Measurements from ENCODE around the gene RAB11FIP3. TPM values are rescaled to one million over a fixed set of nuclear protein-coding genes. Genes with fewer than 3 reads are reported as not detected.

The RAB11FIP3 gene
- total RNA-seq, 1 donor from 2014 or later = 6.3 TPM

DNA sequence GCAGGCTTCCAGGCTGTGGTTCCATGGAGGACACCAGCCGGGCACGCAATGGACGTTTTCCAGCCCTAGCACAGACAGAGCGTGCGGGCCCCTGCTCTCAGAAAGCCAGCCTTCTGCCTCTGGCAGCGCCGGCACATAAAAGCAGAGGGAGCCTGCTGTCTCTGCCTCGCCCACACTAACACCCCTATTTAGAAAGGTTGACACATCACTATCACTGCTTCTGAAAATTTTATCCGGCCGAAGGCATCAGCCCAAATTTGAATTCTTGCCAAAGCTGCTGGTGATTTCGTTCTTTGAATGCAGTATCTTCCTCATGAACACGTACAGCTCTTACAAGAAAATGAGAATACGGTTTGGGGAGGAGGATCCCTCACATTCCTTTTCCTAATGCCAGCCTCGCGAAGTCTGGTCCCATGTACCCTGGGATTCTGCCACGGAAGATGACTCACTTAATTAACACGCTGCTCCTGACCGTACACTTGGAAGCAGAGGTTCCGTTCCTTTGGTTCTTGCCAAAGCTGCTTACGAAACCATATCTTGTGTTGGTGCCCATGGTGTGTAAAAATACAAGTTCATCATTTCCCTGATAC is 1.3 kb upstream of the RAB11FIP3 start:
- ATAC-seq = peak; percentile 77

DNA sequence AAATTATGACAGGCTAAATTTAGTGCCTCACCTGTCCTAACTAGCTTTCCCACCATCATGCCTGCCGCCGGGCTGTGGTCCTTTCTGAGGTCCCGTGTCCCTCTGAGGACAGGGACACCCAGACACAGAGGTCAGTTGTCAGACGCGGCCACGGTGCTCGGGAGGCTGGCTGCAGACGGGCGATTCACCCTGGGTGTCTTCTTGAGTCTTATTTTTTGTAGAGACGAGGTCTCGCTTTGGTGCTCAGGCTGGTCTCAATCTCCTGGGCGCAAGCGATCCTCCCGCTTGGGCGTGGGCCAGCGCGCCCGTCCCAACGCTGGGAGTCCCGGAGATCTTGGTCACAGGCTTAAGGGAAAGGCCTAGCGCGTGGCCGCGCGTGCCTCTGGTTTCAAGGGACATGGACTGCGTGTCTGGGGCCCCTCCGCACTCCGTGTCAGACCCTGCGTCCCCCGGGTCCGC is 797 bp upstream of the RAB11FIP3 start:
- peak; percentile 40 for ATAC-seq

DNA sequence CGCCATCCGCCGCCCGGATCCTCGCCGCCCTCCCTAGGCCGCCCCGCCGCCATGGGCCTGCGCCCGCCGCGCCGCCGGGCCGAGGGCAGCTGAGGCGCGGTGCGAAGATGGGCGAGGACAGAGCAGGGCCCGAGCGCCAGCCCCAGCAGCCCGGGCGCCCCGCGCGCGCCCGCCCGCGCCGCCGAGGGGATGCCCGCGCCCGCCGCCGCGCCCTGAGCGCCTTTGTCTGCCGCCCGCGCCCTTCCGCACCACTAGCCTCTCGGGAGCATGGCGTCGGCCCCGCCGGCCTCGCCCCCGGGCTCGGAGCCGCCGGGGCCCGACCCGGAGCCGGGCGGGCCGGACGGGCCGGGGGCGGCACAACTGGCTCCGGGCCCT is 278 bp downstream of the RAB11FIP3 start:
- peak; percentile 20 for ATAC-seq

DNA sequence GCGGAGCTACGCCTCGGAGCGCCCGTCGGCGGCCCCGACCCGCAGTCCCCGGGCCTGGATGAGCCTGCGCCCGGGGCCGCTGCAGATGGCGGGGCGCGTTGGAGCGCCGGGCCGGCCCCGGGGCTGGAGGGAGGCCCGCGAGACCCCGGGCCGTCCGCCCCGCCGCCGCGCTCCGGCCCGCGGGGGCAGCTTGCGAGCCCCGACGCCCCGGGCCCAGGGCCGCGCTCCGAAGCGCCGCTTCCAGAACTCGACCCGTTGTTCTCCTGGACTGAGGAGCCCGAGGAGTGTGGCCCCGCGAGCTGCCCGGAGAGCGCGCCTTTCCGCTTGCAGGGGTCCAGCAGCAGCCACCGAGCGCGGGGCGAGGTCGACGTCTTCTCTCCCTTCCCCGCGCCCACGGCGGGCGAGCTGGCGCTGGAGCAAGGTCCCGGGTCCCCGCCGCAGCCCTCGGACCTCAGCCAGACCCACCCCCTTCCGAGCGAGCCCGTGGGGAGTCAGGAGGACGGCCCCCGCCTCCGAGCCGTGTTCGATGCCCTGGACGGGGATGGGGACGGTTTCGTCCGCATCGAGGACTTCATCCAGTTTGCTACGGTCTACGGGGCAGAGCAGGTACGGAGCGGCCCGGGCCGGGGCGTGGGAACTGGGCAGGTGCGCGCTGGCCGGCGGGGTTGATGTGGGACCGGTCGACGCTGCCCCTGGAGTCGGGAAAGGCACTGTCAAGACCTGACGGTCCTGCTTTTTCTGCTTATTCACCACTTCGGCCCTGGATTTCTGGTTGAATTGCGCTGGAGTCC is 861 bp downstream of the RAB11FIP3 start:
- ATAC-seq = no peak

DNA sequence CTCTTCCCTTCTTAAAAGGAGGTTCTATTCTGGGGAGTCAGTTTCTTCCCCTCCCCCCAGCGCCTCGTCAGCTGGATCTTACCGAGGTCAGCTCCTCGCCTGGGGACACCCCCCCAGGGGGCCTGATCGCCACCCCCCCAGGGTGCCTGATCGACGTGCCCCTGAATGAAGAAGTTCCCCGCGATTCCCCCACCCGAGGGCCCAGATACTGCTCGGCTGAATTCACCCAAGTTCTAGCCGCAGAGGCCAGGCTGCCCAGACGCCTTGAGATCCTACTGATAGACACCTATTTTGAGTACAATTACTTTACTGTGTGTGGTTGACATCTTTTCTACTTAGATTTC is 1.4 kb downstream of the RAB11FIP3 start:
- no peak for ATAC-seq

DNA sequence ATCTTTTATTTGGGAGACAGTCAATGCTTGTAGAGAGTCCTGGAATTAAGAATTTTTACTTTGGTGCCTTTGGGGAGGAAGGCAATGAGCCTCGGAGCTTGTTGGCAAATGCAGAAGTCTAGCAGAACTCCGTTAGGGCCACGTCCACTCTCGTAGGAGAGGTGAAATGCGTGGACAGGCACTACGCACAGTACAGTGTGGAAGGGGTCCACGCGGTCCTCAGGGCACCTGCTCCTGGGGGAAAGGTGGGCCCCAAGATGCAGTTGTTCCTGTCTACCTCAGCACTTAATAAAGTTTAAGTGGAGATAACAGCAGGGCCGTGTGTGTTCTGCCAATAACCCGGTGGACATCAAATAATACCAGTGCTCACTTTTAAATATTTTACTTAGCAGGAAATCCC is 1.8 kb downstream of the RAB11FIP3 start:
- ATAC-seq = no peak

DNA sequence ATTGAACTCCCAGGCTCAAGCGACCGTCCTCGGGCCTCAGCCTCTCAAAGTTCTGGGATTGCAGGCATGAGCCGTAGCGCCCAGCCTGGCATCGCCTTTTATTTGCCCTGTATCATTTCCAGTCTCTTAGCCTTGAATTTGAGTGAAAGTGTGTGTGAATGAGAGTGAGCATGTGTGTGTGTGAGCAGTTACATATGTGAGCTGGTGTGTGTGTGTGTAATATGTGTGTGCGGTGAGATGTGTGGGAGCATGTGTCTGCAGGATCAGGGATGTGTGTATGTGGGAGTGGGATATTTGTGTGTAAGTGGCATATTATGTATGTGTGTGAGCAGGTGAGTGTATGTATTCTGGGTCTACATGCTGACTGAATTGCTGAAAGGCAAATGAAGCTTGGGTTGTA is 5.5 kb downstream of the RAB11FIP3 start:
- ATAC-seq = no peak

DNA sequence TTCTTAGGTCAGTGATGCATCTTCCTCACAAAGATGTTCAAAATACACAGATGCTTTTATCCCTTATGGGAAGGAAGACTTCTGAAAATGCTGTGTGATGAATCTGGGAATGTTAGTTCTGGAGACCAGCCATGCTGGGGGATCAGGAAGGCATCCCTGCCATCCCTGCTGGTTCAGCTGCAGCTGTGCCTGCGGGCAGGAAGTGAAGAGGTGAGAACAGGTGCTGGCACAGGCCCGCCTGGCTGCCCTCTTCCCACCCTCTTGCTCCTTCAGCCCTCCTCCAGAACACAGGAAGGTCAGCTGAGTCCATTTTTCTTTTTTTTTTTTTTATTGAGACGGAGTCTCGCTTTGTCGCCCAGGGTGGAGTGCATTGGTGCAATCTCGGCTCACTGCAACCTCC is 15.2 kb downstream of the RAB11FIP3 start:
- ATAC-seq = no peak

DNA sequence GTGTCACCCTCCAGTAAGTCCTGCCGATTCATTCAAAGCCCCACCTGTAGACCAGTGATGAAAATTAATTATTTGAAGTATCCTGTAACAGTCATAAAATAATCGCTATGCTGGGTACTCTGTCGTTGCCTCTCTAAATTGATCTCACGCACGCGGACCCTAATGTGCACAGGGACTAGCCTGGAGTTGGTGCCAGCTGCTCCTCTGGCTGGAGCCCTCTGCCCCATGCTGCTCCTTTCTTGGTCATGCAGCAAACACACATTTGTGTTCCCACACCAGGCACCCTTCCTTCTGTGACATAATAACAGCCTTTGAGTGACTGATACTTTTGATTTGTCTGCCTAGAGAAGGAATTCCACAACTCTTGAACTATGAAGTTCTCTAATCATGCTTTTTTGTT is 16.0 kb downstream of the RAB11FIP3 start:
- ATAC-seq = no peak

DNA sequence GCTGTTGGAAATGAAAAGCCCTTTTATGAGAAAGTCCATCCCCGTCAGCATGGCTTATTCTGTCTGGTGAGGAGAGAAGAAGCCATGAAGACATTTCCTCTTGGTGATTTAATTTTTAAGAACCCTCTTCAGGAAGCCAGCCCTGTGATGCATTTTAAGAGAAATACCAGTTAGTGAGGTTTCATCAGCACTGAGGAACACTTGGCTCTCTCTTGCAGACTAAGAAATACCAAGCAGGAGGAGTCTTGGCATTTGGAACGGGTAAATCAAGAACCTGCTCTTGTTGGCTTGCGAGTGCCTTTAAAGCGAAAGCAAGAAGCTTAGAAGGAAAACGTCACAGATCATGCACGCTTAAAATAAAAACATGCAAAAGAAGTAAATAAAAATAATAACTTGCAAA is 17.5 kb downstream of the RAB11FIP3 start:
- ATAC-seq = no peak

DNA sequence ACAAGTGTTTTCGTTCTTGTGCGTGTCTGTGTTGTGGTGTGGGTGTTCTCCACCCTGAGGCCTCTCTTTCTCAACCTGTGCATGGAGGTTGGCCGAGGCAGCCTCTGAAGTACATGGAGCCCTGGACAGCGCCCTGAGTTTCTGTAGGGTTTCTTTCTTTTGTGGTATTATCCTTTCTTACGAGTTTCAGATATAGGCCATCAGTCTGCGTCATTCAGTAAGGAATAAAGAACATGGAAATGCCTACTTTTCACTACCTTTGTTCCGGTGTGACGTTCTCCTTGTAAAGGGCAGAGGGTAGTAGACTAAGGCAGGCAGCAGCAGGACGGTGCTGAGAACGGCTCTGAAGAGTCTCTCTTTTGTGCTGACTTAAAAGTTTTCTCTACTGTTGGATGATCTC is 18.6 kb downstream of the RAB11FIP3 start:
- no peak for ATAC-seq

DNA sequence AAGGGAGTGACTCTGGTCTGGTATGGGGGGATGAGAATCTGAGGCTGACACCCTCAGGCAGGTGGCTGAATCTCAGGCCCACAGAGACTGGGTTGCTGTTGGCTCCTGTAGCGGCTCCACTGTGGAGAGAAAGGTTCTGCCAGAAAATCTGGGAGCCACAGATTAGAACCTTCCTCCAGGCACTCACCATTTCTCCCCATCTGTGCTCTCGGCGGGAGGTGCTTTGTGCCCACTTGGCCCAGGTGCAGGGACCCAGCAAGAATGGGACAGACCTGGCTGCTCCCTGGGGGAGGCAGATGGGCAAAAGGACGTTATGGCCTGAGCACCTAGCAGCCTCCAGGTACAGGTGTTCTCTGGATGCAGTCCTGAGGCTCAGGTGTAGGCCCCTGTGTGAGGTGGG is 20.1 kb downstream of the RAB11FIP3 start:
- ATAC-seq = no peak

DNA sequence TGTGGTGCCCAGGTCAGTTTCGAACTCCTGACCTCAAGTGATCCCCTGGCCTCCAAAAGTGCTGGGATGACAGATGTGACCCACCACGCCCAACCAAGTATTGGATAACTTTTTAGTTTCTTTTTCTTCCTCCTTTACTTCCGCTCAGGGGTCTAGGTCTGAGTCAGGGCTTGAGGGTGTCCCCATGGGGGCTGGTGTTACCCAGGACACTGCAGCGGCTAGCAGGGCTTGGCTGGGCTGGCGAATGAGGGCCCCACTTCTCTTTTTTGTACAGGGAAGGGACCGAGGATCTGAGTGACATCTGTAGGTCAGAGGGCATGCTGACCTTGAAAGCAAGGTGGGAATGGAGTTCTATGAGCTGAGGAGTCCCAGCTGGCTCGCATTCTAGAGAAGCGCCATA is 24.9 kb downstream of the RAB11FIP3 start:
- no peak for ATAC-seq

DNA sequence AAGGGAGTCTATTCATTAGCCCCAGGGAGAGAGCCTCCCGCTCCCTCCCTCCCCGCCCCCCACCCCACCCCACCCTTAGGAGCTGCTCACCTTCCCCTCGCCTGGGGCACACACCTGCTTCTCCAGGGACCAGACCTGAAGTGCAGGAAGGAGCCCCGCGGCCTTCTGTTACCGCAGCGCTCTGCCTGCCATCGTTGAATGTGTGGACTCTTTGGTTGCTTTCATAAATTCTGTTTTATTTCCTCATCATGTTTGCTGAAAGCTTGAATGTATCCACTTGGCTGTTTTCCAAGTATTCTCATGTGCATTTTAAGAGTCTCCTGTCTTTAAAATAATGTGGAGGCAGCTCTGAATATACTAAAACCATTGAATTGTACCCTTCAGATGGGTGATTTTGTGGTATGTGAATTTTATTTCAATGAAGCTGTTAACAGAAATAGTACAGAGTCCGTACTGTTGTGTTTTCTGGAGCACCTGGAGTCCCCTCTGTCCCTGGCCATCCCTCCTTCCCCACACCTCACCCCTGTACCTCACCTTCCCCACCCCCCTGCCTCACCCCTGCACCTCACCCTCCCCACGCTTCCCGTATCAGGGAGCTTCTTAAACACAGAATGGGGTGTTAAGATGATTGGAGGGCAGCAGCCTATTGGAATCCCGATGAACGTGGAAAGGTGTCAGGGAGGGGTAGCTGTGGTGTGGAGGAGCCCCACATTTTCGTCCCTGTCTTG is 25.5 kb downstream of the RAB11FIP3 start:
- ATAC-seq = no peak

DNA sequence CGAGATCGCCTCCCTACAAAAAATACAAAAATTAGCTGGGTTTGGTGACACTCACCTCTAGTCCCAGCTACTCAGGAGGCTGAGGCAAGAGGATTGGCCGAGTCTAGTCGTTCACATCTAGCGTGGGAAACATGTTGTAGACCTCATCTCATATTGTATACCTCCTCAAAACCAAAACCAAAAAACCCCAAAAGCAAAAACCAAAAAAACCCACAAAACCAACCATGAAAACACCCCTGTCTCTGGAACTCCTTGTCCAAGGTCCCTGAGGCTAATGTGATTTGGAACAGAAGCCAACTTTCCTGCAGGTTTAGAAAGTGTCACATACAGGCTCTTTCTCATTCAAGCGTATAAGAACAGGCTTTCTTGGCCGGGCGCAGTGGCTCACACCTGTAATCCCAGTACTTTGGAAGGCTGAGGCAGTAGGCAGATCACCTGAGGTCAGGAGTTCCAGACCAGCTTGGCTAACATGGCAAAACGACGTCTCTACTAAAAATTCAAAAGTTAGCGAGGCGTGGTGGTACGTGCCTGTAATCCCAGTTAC is 29.0 kb downstream of the RAB11FIP3 start:
- peak; percentile 38 for ATAC-seq

DNA sequence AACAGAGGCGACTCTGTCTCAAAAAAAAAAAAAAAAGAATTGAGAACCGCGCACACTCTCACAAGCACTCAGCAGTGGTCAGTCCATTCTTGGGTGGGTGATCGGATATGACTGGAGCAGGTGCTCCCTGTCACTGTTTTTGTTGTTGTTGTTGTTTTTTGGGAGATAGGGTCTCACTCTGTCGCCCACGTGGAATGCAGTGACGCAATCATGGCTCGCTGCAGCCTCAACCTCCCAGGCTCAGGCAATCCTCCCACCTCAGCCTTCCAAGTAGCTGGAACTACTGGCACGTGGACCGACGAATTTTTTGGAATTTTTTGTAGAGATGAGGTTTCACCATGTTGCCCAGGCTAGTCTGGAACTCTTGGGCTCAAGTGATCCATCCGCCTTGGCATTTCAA is 30.0 kb downstream of the RAB11FIP3 start:
- no peak for ATAC-seq

DNA sequence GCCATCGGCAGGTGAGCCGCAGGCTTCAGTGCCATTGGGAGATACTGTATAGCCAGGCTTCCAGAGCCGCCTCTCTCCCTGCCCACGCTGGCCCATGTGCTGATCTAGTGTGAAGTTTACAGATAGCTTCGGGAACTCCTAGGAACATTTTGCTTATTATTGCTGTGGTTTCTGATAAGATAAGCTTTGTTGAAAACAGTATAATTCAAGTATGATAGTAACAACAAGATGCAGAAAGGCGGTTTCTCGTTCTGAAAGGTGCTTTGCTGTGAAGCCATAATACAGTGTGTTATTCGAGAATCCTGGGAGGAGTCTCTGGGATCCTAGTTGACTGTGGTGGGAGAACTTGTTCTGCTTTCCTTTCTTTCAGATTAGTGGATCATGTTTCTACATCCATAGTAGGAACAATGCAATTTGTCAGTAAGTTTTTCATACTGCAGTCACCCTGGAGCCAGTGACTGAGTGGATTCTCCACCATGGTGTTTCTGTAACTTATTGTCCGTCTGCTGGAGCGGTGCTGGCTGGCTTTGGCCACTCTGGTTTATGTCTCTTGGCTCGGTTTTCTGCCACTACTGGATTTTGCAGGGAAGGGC is 31.5 kb downstream of the RAB11FIP3 start:
- no peak for ATAC-seq

DNA sequence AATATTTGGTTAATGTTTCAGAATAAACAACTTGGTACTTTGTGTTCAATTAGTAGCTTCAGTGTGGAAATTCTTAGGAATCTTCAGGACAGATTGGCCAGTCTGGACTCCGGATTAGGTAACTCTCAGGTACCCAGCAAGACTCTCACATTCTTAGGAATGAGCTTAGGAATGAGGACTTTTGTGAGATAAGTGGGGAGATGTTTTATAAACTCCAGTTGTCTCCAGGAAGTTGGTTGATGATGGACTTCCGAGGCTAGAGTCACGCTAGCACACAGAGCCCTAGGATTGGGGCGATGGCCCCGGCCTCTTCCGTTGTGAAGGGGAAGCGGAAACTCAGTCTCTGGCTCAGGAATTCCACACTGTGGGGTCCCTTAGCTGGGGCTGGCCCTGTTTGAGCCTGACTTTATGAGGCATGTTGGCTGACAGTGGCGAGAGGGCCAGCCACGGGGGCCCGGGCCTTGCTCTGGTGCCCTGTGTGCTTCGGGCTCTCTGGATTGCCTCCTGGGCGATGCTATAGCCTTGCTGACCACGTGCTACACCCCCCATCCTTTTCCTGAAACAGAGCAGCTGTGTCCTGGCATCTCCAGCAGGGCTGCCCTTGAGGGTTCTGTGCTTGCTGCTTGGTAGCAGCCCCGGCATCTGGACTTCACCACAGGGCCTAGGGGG is 32.4 kb downstream of the RAB11FIP3 start:
- ATAC-seq = no peak

DNA sequence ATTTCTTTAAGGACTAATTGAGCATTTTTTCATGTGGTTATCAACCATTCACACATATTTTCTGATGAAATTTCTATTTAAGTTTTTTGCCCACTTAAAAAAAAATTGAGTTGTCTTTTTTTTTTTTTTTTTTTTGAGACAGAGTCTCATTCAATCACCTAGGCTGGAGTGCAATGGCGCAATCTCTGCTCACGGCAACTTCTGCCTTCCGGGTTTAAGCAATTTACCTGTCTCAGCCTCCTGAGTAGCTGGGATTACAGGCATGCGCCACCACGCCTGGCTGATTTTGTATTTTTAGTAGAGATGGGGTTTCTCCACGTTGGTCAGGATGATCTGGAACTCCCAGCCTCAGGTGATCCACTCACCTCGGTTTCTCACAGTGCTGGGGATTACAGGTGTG is 34.3 kb downstream of the RAB11FIP3 start:
- ATAC-seq = peak; percentile 28

DNA sequence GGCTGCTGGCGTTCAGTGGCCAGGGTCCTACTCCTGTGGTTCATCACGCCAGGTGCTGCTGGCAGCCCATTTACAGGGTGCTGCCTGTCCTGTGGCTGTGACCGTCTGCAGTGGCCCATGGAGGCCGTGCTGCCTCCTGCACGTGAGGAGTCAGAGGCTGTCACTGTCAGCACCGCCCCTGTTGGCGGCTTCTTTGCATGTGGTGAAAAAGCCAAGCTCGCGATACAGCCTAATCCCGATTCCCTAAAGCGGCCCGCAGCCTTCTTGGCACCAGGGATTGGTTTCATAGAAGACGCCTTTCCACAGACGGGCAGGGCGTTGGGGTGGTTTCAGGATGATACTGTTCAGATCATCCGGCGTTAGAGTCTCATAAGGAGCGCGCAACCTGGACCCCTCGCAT is 35.3 kb downstream of the RAB11FIP3 start:
- ATAC-seq = peak; percentile 15

DNA sequence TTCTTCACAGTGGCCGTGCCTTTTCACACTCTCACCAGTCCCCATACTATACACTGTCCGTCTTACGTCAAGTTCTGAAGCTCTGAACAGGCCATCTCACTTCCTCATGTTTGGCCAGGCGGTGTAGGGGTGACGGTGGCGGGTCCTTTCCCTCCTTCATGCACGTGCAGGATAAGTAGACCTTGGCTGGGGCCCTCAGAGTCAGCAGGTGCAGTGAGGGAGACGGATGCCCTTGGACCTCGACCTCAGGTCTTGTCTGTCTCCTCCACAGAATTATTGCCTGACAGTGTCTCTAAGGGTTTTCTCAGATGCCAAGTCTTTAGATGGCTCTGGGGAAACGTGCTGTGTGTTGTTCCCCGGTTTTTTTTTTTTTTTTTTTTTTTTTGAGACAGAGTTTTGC is 37.6 kb downstream of the RAB11FIP3 start:
- ATAC-seq = no peak

DNA sequence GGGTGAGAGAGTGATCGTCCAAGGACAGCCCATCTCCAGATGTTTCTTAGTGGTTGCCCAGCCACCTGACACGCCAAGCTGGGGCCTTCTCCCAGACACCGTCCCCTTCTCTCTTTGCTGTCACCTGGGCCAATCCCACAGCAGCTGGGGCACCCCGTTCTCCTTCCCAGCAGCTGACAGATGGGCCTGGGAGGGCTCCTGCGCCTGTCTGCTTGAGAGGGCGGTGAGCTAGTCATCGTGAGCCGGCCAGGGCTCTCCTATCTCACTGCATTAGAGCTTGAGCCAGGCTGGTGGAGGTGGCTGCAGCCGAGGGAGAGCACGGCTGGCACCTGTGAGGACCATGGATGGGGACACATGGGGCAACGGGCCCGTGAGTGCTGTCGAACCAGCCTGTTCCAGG is 41.2 kb downstream of the RAB11FIP3 start:
- ATAC-seq = no peak
